Keratinocyte (primary cell): ENCODE data around the gene VNN1. TPM values are rescaled to one million over a fixed set of nuclear protein-coding genes. Genes with fewer than 3 reads are reported as not detected.
A peak's percentile ranks its signal among the peaks of the same experiment; 100 is the strongest.

ENCODE experiments used
- DNase-seq: peaks from one replicate; pipeline ENCODE4 v3.0.0-alpha.2; 2011; ENCODE audit warnings: low read depth, missing footprints, low spot score
- FAIRE-seq: peaks from 2 replicates; lab custom pipeline; 2011; peaks lifted over from hg19 to GRCh38; lab: Jason Lieb, UNC
- H2AFZ ChIP-seq: 2 replicates; pipeline ENCODE4 v1.6.0; 2012; ENCODE audit warnings: low read length, control low read depth, inconsistent platforms; ENCODE audit not compliant: control insufficient read depth
- H3K27ac ChIP-seq: 2 replicates; pipeline ENCODE4 v1.5.1; 2011; ENCODE audit warnings: low read length; ENCODE audit not compliant: control insufficient read depth, insufficient read depth
- H3K27me3 ChIP-seq: 3 replicates; pipeline ENCODE4 v1.6.0; 2011; ENCODE audit warnings: low read length; ENCODE audit not compliant: control insufficient read depth, insufficient read depth; ENCODE audit errors: extremely low read depth
- H3K36me3 ChIP-seq, 2 experiments: 2 replicates in 1 of 2; 3 replicates in 1 of 2; pipeline ENCODE4 v1.5.1; 2011; ENCODE audit warnings: low read length in 2 of 2, mild to moderate bottlenecking in 1 of 2; ENCODE audit not compliant: control insufficient read depth in 2 of 2, insufficient read depth in 2 of 2; ENCODE audit errors: extremely low read depth in 1 of 2
- H3K4me1 ChIP-seq: 3 replicates; pipeline ENCODE4 v1.5.1; 2011; ENCODE audit warnings: low read length; ENCODE audit not compliant: control insufficient read depth, insufficient read depth; ENCODE audit errors: extremely low read depth
- H3K4me2 ChIP-seq: 3 replicates; pipeline ENCODE4 v1.6.0; 2011; ENCODE audit warnings: low read depth, low read length; ENCODE audit not compliant: control insufficient read depth, insufficient read depth; ENCODE audit errors: extremely low read depth
- H3K4me3 ChIP-seq, 3 experiments: fragments of 200-600 bp in 1 of 3; sonication (generic) in 1 of 3; 2 replicates in 2 of 3; 3 replicates in 1 of 3; pipeline ENCODE4 v1.5.1; 2011 to 2016; ENCODE audit warnings: low read length in 3 of 3, mild to moderate bottlenecking in 3 of 3, control low read depth in 2 of 3, inconsistent platforms in 1 of 3, low read depth in 1 of 3, mixed read lengths in 1 of 3, mixed run types in 1 of 3, moderate library complexity in 1 of 3; ENCODE audit not compliant: control insufficient read depth in 2 of 3, insufficient read depth in 2 of 3; ENCODE audit errors: extremely low read depth in 1 of 3
- H3K79me2 ChIP-seq: 2 replicates; pipeline ENCODE4 v1.6.0; 2012; ENCODE audit warnings: low read length; ENCODE audit not compliant: control insufficient read depth, insufficient read depth
- H3K9ac ChIP-seq: 3 replicates; pipeline ENCODE4 v1.6.0; 2011; ENCODE audit warnings: low read length; ENCODE audit not compliant: control insufficient read depth, insufficient read depth; ENCODE audit errors: extremely low read depth
- H3K9me1 ChIP-seq: 3 replicates; pipeline ENCODE4 v1.6.0; 2011; ENCODE audit warnings: low read length; ENCODE audit not compliant: control insufficient read depth, insufficient read depth; ENCODE audit errors: extremely low read depth
- H3K9me3 ChIP-seq: 2 replicates; pipeline ENCODE4 v1.5.1; 2012; ENCODE audit warnings: low read depth, low read length; ENCODE audit not compliant: control insufficient read depth
- H4K20me1 ChIP-seq: 3 replicates; pipeline ENCODE4 v1.6.0; 2011; ENCODE audit warnings: low read length; ENCODE audit not compliant: control insufficient read depth, insufficient read depth; ENCODE audit errors: extremely low read depth
- EZH2 ChIP-seq: IDR thresholded peaks from one replicate; pipeline ENCODE4 v1.6.1; 2012; ENCODE audit warnings: inconsistent platforms, mild to moderate bottlenecking, low read length, moderate library complexity
- dilution Hi-C: fragments of 300-500 bp; cut with MboI; formaldehyde crosslinking; loops from one replicate; pipeline ENCODE4 v1.7.0; 2020; ENCODE audit warnings: low sequenced_read_pairs; ENCODE audit not compliant: extremely low pct_ligation_motif_present
- polyA plus RNA-seq, 5 experiments: library from polyadenylated mRNA; depleted of rRNA in 3 of 5; stranded (reverse) in 3 of 5; stranded (forward) in 1 of 5; unstranded in 1 of 5; fragments of >200 nt; gene quantifications; 1 replicate in 1 of 5; 2 replicates in 3 of 5; 3 replicates in 1 of 5; pipeline versions ENCODE4 v1.2.1 to v1.2.3, GENCODE V29; 2011 to 2012; ENCODE audit warnings: missing spikeins in 2 of 5, low read depth in 1 of 5, low replicate concordance in 1 of 5
- TF ChIP-seq, protein P1 (sequence below), 3 experiments: IDR thresholded peaks in 1 of 3; conservative IDR thresholded peaks in 1 of 3; optimal IDR thresholded peaks in 1 of 3; 2 replicates in 2 of 3; 3 replicates in 1 of 3; pipeline versions ENCODE3 to v1.5.1; 2011; ENCODE audit warnings: low read length in 3 of 3, mild to moderate bottlenecking in 3 of 3, moderate library complexity in 2 of 3, control low read depth in 1 of 3, inconsistent platforms in 1 of 3; ENCODE audit not compliant: insufficient read depth in 2 of 3; ENCODE audit errors: extremely low read depth in 1 of 3

VNN1 gene
- polyA plus RNA-seq, 1 donor (not counting 4 experiments of a cell fraction or from before 2014, with no cell fraction given), result 3.3 TPM

DNA sequence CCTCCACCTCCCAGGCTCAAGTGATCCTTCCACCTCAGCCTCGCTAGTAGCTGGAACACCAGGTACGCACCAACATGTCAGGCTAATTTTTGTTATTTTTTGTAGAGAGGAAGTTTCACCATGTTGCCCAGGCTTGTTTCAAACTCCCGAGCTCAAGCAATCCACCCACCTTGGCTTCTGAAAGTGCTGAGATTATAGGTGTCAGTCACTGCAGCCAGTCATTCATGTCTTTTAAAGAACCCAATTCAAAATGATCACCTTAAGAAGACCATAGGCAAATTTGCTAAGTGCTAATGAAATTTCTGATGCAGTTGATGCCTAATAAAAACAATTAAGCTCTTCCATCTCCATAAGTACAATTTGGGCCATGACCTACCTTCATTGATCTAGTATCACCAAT lies 46.4 kb upstream of the VNN1 start:
- no peak overlapping the region for H3K4me3 ChIP-seq
- no peak overlapping the region for H3K9ac ChIP-seq
- no peaks in the 10 kb centered on the region for H3K9me1 ChIP-seq
- no peaks in the 10 kb centered on the region for H3K79me2 ChIP-seq
- DNase-seq (no peak), FAIRE-seq (no peak)
- H3K9me3 ChIP-seq, result no peaks in the 10 kb centered on the region
- TF ChIP-seq EZH2, result no peak
- peaks cover 8% of the 10 kb centered on the region for H3K4me1 ChIP-seq
- H4K20me1 ChIP-seq, result no peaks in the 10 kb centered on the region
- dilution Hi-C loops, result loop anchor here (10.0 kb wide), 1 partner anchor 235 kb away; no protein-coding TSS in a partner anchor
- no peaks in the 10 kb centered on the region for H3K27me3 ChIP-seq
- no peak overlapping the region for H3K27ac ChIP-seq
- H3K36me3 ChIP-seq, result no peaks in the 10 kb centered on the region
- H3K4me2 ChIP-seq, result no peak overlapping the region
- peak overlapping the region; percentile 45 for H2AFZ ChIP-seq

DNA sequence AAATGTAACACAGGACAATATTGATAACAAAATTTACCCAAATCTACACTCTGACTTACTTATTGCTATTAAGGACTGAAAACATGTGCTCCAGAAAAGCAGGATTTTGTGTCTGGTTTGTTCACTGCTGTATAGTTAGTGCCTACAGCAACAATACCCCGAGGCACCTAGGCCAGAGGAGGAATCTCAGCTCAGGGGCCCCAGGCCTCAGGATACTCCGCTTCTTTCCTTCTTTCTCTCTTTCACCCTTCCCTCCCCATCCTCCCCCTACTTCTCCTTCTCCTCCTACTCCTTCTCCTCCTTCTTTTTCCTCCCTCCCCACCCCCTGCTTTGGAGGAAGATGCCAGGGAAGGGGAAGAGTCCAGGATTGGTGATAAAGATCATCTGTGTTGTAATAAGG lies 44.8 kb upstream of the VNN1 start:
- H4K20me1 ChIP-seq, result no peaks in the 10 kb centered on the region
- H3K4me2 ChIP-seq, result no peak overlapping the region
- FAIRE-seq, result no peak
- no peaks in the 10 kb centered on the region for H3K36me3 ChIP-seq
- H3K27ac ChIP-seq, result no peak overlapping the region
- H3K9me1 ChIP-seq, result no peaks in the 10 kb centered on the region
- DNase-seq, result no peak
- H3K9me3 ChIP-seq, result no peaks in the 10 kb centered on the region
- no peaks in the 10 kb centered on the region for H3K79me2 ChIP-seq
- TF ChIP-seq EZH2, result no peak
- TF ChIP-seq, protein P1, sequence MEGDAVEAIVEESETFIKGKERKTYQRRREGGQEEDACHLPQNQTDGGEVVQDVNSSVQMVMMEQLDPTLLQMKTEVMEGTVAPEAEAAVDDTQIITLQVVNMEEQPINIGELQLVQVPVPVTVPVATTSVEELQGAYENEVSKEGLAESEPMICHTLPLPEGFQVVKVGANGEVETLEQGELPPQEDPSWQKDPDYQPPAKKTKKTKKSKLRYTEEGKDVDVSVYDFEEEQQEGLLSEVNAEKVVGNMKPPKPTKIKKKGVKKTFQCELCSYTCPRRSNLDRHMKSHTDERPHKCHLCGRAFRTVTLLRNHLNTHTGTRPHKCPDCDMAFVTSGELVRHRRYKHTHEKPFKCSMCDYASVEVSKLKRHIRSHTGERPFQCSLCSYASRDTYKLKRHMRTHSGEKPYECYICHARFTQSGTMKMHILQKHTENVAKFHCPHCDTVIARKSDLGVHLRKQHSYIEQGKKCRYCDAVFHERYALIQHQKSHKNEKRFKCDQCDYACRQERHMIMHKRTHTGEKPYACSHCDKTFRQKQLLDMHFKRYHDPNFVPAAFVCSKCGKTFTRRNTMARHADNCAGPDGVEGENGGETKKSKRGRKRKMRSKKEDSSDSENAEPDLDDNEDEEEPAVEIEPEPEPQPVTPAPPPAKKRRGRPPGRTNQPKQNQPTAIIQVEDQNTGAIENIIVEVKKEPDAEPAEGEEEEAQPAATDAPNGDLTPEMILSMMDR (optimal IDR thresholded peaks at IDR 0.05 in 1 of 3, IDR thresholded peaks at IDR 0.05 in 1 of 3, conservative IDR thresholded peaks at IDR 0.05 in 1 of 3; ENCODE audit: extremely low read depth in 1 of 3, insufficient read depth in 2 of 3, low read length in 3 of 3), result no peak
- H3K4me1 ChIP-seq, result peaks cover 1% of the 10 kb centered on the region
- H2AFZ ChIP-seq, result no peak overlapping the region
- dilution Hi-C loops, result no loop called here
- H3K27me3 ChIP-seq, result no peaks in the 10 kb centered on the region
- no peak overlapping the region for H3K4me3 ChIP-seq
- no peak overlapping the region for H3K9ac ChIP-seq

DNA sequence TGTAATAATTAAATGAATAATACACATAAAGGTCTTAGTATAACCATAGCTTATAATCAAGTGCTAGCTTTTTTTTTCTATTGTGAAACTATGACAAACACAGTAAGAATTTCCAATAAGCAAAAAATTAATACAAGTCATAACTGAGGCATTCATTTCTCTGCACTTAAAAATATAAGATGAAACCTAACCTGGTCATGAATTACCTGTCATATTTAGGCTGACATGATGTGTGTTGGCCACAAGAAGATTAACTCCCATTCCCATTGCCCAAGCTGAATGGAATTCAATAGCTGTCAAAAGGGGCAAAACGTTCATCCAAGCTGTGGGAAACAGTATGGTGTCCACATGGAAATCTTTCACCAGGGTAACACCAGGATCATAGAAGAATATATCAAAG lies 38.4 kb upstream of the VNN1 start:
- Histone ChIP-seq H3K79me2 (no peaks in the 10 kb centered on the region), H3K9ac (no peak overlapping the region), H4K20me1 (no peaks in the 10 kb centered on the region), H3K9me1 (no peaks in the 10 kb centered on the region), H3K4me1 (peaks cover 3% of the 10 kb centered on the region), H2AFZ (no peak overlapping the region), H3K36me3 (no peaks in the 10 kb centered on the region), H3K9me3 (no peaks in the 10 kb centered on the region), H3K27ac (no peak overlapping the region), H3K4me2 (no peak overlapping the region), H3K4me3 (no peak overlapping the region), H3K27me3 (no peaks in the 10 kb centered on the region)
- dilution Hi-C loops, result no loop called here
- FAIRE-seq (peak; percentile 34), DNase-seq (no peak)
- no peak for TF ChIP-seq EZH2
- TF ChIP-seq, protein P1 (optimal IDR thresholded peaks at IDR 0.05 in 1 of 3, IDR thresholded peaks at IDR 0.05 in 1 of 3, conservative IDR thresholded peaks at IDR 0.05 in 1 of 3; ENCODE audit: extremely low read depth in 1 of 3, insufficient read depth in 2 of 3, low read length in 3 of 3), result no peak
